ENCODE measurements around the gene FCRLB.
"Not testable (repeated sequence)": the region's sequence is repeated elsewhere in the genome, so short reads cannot be mapped to it uniquely, and the experiment has no call there.

FCRLB gene

DNA sequence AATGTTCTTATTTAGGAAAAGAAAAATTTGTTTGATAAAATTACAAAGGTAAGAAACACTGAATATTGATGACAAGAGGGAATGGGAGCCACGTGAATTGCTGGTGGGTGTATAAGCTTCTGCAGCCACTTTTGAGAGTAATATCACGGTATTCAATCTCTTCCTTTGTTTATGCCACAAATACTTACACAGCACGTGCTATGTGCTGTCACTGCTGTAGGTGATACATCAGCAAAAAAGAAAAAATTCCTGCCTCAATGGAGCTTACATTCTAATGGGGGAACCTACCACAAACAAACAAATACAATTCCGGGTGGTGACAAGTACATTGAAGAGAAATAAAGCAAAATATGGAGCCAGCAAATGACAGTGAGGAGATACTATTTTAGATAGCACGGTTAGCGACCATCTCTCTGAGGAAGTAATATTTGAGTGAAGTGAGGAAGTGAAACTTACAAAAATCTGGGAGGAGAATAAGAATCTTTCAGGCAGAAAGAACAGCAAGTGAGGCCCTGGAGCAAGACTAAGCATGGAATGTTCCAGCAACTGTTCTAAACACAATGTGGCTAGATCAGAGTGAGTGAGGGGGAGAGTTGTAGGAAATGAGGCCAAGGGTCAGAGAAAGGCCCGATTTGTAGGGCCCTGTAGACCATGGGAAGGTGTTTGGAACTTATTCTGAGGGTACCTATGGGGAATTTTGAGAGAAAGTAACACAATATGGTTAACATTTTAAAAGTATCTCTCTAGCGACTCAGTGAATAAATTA lies 2.6 kb upstream of the FCRLB start:
- DNase-seq (ENCODE audit: extremely low read depth in 1 of 2, low read depth in 1 of 2): no peak

- no peak for DNase-seq (ENCODE audit: extremely low read depth in 1 of 2, low read depth in 1 of 2)
Measured at GRCh38 chr1:161719325-161719611, 2.1 kb upstream of the FCRLB start.

GRCh38 chr1:161720422-161720821 lies 922 bp upstream of the FCRLB start:
- DNase-seq (ENCODE audit: extremely low read depth in 1 of 2, low read depth in 1 of 2): no peak

DNA sequence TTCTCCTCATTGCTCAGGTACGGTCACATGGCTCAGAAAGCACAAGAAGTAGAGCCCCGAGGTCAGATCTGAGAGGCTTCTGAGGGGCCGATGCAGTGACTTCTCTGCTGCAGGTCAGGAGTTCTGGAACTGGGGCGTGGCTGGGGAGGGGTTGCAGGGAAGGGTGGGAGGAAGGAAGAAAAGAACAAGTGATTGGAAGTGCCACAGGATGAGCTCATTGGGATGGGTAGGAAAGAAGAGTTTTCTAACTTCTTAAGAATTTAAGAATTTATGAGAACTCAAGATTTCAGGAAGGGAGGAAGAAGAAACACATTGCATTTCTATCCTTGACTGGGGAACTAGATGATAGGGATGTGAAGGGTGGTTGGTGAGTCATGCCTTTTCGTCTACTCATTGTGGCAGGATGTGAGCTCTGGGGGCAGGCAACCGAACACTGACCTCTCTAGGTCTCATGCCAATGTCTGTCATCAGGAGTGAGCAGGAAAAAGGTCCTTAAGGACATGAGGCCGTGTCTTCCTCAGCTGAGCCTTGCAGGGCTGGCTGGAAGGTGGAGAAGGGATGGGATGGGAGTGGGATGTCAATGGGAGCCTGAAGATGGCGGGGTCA lies 497 bp downstream of the FCRLB start:
- no peak for DNase-seq (ENCODE audit: extremely low read depth in 1 of 2, low read depth in 1 of 2)

DNA sequence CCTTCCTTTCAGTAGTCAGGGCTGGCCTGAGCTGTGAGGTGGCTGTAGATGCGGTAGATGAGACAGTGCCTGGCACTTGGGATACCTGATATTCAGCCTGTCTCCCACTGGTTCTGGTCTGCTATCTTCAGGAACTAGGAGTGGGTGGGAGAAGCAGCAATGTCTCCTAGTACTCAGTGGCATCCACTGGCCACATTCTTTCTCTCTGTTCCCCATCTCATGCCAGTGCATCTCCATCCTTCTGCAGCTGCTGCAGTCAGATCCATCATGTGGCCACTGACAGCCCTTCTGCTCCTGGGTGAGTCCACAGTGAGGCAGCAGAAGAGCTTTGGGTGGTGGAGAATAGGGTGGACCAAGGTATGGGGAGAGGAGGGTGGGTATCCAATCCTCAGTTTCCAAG lies 1.1 kb downstream of the FCRLB start:
- no peak for DNase-seq (ENCODE audit: extremely low read depth in 1 of 2, low read depth in 1 of 2)

DNA sequence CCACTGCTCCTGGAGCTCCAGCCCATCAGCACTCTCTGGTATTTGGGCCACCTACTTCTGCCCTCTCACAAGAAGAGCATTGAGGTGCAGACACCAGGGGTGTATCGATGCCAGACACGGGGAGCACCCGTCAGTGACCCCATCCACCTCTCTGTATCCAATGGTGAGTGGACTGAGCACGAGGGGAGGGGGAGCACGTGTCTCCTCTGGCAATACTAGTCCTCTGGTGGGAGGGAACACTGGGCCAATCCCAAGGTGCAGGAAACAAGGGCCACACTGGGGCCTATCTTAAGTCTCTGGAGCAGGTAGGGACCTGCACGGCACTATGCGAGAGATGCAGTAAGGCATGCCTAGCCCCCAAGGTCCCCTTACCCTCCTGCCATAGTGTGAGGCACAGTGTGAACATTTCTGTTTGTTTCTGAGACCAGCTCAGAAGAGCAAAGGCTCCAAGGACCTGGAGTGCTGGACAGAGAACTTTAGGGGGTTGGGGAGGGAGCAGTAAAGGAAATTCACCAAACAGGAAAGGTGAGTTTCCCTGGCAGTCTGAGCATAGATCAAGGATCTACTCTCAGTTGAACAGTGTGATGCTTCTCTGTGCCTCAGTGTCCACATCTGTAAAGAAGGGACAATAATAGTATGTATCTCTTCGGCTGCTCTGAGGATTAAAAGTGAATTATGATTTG lies 2.3 kb downstream of the FCRLB start:
- no peak for DNase-seq (ENCODE audit: extremely low read depth in 1 of 2, low read depth in 1 of 2)

GRCh38 chr1:161725258-161725907 lies 4.0 kb downstream of the FCRLB start:
- DNase-seq (ENCODE audit: extremely low read depth in 1 of 2, low read depth in 1 of 2): not testable (repeated sequence)

GRCh38 chr1:161725908-161726472 lies 4.6 kb downstream of the FCRLB start:
- DNase-seq (ENCODE audit: extremely low read depth in 1 of 2, low read depth in 1 of 2): no peak

- peak; percentile 29 to 46 for DNase-seq (ENCODE audit: extremely low read depth in 1 of 2, low read depth in 1 of 2)
Measured at GRCh38 chr1:161726473-161727255, 5.3 kb downstream of the FCRLB start.

DNA sequence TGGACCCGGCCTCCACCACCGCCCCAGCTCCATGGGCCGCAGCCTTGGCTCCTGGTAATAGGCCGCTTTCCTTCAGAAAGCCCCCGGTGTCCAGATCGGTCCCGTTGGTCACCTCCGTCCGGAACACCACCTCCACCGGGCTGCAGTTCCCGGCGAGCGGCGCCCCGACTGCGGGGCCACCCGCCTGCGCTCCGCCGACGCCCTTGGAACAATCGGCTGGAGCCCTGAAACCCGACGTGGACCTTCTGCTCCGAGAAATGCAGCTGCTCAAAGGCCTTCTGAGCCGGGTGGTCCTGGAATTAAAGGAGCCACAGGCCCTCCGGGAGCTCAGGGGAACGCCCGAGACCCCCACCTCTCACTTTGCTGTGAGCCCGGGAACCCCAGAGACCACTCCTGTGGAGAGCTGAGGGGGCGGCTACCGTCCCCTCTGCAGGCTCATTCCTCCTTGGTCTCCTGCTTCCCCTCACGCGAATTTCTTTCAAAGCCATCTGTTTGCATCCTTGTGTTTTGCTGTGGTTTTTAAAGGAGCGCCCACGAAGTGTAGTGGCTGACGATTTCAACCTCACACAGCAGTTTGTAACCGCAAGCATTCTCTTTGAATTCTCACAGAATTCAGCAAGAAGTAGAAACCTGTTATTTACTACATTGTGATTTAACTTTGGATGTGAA lies 6.0 kb downstream of the FCRLB start:
- DNase-seq (ENCODE audit: extremely low read depth in 1 of 2, low read depth in 1 of 2): no peak

DNA sequence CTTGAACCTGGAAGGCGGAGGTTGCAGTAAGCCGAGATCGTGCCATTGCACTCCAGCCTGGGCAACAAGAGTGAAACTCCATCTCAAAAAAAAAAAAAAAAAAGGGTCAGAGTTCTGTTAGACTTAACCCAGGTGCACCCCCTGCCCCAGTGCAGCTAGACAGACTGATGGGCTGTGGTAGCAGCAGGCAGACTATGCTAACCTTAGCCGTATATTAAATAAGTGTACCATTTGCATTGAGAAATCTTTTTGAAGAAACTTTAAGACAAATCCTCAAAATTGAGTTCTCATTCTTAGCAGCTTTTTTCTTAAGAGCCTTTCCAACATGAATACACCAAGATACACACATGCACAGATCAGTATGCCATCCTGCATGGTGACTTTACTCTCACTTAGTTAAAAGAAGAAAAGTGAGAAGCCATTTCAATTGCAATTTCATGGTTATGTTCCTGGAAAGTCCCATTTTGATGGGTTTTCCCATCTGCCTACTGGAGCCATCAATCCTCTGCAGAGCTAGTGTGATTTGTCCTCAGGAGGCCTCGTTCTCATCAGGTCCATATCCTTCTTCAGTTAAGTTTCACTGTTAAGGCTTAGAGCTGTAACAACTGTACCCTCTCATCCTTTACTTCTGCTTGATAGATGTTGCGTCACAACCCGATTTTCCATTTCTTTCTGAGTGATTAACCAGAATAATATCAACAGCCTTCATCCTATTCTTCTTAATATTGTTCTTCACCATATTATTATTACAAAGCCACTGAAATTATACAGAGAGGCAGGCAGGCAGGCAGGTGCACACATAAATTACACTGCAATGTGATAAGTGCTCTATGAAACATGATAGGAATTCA lies 7.3 kb downstream of the FCRLB start:
- DNase-seq (ENCODE audit: extremely low read depth in 1 of 2, low read depth in 1 of 2): no peak

DNA sequence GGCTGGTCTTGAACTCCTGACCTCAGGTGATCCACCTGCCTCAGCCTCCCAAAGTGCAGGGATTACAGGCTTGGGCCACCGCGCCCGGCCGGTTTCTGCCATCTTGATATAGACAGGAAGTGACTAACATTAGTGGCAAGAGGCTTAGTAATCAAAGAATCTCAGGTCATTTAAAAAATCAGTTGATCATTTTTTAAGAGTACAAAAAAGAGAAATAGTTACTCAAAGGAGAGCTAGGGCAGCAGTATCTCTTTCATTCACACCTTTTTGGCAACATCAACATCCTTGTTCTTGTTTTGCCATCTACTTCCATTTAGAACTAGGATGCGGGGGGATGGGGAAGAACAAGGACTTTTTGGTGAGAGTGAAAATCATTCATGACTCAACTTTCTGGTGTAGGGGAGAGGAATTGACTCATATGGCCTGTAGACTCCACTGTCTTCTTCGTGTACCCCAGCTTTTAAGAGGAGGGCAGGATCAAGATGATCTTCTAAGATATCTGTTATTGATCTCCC lies 8.8 kb downstream of the FCRLB start:
- peak in 1 of 2 donors; percentile 22 for DNase-seq (ENCODE audit: extremely low read depth in 1 of 2, low read depth in 1 of 2)

- DNase-seq (ENCODE audit: extremely low read depth in 1 of 2, low read depth in 1 of 2): no peak
Measured at GRCh38 chr1:161731241-161731640, 9.9 kb downstream of the FCRLB start.

DNA sequence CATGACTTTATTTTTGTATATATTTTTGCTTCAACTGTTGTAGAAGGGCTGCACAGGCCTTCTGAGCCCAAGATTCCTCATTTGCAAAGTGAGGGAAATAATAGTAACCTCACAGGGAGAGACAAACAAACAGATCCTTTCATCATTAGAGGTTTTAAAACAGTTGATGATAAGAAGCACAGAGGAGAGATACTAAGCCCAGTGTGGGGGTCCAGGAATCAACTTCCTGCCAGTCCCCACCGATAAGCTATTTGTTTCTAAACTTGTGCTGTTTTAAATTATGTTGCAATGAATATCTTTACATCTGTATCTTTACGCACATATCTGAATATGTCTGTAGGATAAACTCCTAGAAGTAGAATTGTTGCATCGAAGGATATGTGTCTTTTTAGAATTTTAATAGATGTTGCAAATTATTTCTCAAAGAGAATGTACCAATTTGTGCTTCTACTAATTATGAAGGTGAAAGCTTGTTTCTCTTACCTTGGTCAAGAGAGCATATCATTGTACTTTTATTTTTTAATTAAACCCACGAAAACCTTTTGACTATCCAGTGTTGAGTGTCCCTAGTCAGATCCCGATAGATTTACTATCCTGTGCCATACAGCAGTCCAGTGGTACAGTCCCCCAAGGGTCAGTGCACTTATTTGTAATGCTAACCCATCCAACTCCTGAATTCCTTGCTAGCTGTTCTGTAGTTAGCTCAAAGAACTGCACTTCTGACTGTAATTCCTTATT lies 10.8 kb downstream of the FCRLB start:
- no peak for DNase-seq (ENCODE audit: extremely low read depth in 1 of 2, low read depth in 1 of 2)

DNA sequence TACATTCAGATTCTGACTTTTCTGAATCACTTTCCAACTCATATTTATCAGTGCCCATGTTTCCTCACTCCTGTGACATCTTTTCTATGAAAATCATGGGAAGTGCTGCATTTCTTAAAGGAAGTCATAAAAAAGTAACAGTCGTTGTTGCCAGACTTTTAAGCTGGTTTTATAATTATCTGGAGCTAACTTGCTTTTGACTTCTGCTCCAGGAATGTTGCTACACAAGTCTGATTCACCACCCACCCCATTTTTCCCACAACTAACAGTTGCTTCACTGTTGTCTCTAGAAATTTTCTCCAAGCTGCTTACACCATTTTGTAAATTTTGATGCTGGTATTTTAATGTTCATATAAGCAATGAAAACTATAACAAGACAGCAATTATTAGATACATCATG lies 12.2 kb downstream of the FCRLB start:
- DNase-seq (ENCODE audit: extremely low read depth in 1 of 2, low read depth in 1 of 2): no peak

DNA sequence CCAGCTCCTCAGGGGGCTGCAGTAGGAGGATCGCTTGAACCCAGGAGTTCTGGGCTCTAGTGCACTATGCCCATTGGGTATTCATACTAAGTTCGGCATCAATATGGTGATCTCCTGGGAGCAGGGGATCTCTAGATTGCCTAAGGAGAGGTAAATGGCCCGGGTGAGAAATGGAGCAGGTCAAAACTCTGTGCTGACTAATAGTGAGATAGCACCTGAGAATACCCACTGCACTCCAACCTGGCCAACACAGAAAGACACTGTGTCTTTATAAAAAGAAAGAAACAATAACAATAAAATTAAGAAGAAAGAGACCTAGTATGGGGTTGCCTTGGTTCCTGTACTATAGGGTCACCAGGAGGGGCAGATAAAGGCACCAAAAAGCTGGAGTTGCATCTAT lies 14.5 kb downstream of the FCRLB start:
- DNase-seq (ENCODE audit: extremely low read depth in 1 of 2, low read depth in 1 of 2): no peak

- DNase-seq (ENCODE audit: extremely low read depth in 1 of 2, low read depth in 1 of 2): peak in 1 of 2 donors; percentile 32
Measured at GRCh38 chr1:161736335-161736969, 15.1 kb downstream of the FCRLB start.

DNA sequence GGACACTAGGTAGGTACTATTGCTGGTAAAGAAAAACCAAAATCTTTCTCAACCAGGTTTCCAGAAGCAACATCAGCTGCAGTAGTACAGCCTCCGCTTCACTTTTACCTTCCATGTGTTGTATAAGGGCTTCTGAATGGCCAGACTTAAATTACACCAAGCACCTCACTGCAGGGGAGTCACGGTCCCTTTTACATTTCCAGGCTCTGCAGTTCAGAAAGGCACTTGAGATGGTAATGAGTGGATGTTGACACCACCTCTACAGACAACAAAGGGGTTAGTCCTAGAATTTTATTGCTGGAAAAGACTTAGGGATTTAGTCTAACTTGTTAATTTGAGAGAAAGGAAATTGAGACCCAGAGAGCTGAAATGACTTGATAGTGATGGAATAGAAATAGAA lies 16.3 kb downstream of the FCRLB start:
- no peak for DNase-seq (ENCODE audit: extremely low read depth in 1 of 2, low read depth in 1 of 2)
